ENCODE measurements around the gene OOSP3.

DNA sequence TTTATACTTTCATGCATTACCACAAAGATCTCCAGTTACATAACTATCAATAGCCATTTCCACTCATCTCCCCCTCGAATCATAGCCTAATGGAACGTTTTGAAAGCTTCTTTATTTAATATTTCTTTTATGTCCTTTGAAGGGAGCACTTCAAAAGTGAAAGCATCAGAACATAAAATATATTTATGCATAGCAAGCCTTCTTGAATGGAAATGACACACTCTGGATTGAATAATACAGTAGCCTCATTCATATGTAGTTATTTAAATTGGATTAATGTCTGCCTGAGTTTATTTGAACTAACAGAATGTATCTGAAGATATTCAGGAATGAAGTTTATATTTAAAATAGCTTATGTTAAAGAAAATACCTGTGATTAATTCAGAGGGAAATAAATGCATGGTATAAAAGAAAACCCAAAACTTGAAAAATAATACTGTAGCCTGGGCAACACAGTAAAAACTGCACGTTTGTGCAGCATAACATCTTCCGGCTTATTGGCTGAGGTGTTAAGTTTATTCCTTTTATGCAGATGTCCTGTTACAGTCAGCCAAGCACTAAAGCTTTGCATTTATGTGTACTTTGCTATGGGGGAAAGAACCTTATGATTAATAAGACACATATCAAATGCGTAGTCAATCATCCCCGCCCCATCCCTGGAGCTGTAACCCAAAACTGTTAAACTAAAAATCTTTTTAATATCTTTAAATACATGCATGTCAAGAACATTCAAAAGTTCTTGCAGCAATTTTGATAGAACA, 22.0 kb downstream of the OOSP3 start:
- TF ChIP-seq POLR2A (IDR thresholded peaks at IDR 0.05) = no peak
- TF ChIP-seq, protein P1, sequence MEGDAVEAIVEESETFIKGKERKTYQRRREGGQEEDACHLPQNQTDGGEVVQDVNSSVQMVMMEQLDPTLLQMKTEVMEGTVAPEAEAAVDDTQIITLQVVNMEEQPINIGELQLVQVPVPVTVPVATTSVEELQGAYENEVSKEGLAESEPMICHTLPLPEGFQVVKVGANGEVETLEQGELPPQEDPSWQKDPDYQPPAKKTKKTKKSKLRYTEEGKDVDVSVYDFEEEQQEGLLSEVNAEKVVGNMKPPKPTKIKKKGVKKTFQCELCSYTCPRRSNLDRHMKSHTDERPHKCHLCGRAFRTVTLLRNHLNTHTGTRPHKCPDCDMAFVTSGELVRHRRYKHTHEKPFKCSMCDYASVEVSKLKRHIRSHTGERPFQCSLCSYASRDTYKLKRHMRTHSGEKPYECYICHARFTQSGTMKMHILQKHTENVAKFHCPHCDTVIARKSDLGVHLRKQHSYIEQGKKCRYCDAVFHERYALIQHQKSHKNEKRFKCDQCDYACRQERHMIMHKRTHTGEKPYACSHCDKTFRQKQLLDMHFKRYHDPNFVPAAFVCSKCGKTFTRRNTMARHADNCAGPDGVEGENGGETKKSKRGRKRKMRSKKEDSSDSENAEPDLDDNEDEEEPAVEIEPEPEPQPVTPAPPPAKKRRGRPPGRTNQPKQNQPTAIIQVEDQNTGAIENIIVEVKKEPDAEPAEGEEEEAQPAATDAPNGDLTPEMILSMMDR (IDR thresholded peaks at IDR 0.05) = no peak
